OCI-LY7 (cell line): ENCODE data around the gene KLF18.

Experiments
- CTCF ChIP-seq: fragments of 200-600 bp; sonication (generic); conservative IDR thresholded peaks from 2 replicates; pipeline ENCODE4 v1.5.1; 2014; ENCODE audit warnings: mild to moderate bottlenecking, antibody characterized with exemption, low read length, moderate library complexity, mixed read lengths
- EZH2phosphoT487 ChIP-seq: fragments of 200-600 bp; sonication (generic); IDR thresholded peaks from 2 replicates; pipeline ENCODE4 v1.6.1; 2018; ENCODE audit warnings: low read depth, borderline replicate concordance, mild to moderate bottlenecking, mixed run types, antibody characterized with exemption, low read length, moderate library complexity, mixed read lengths

GRCh38 chr1:44157903-44158302, 16.5 kb upstream of the KLF18 start:
- no peak for TF ChIP-seq CTCF
- no peak for TF ChIP-seq EZH2phosphoT487
